NCI-H2196 treated with DMSO at 0.1 percent for 48 hours (cell line): Measurements from ENCODE around the gene CHRNA5.
A peak's percentile ranks its signal among the peaks of the same experiment; 100 is the strongest.

Experiments used
- DNase-seq: peaks from one replicate; lab custom pipeline; 2025; ENCODE audit not compliant: unreplicated experiment; lab: John Stamatoyannopoulos, UW

The CHRNA5 gene

DNA sequence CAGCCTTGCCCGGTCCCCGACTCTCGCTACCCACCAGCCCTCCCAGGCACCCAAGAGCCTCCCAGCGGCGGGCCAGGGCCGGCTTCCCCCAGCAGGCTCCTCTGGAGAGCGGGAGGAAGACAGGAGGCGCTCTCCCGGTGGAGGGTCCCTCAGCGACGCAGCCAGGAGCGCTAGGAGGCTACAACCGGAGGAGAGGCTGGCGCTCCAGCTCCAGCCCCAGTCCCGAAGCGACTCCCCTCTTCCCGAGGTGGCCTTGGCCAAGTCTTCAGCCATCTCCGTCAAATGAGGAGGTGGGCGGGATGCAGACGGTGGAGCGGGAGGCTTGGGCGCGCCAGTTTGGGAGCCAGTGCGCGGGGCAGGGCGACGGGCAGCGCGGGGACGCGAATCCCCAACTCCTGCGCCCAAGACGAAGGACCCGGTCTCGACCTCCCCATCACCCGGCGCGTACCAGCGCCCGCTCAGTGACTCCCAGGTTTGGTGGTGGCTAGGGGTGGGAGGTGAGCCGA lies 54.8 kb downstream of the CHRNA5 start:
- no peak for DNase-seq

DNA sequence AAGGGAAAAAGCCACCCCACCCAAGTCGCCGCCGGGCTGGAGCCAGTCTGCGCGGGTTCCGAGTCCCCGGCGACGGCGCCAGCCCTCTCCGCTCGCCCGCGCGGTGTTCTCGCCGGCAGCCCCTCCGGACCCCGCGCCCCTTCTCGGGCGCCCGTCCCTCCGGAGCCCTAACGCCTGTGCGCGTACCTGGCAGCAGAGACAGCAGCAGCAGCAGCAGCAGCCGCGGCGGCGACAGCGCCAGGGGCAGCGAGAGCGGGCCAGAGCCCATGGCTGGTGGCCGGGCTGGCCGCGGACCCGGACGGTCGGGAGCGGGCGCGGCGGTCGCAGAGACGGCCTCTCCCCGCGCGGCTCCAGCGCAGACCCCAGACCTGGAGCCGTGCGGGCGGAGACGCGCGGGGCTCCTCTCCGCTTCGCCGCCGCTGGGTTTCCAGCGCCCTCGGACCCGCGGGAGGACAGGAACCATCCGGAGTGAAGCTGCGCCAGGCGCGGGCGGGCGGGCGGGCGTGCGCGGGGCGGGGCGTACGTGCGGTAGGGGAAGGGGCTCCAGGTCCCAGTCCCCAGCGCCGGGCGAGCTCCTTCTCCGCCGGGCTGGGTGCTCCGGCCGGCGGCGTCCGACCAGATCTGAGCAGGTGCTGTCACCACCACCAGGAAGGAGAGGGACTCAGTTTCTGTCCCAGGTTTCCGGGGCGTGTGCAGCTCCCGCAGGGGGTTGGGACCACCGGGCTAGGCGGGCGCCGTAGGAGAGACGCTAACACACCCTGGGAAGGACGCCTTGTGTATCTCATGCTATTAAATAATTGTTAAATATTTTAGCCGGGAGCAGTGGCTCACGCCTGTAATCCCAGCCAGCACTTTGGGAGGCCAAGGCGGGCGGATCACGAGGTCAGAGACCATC lies 55.5 kb downstream of the CHRNA5 start, which contains the start of gene CHRNA3:
Gene CHRNA3, minus strand, starts transcription at position 470 of the 895 bp plus-strand sequence. Its CDS starts 202 bp downstream, at position 268.
- no peak for DNase-seq

GRCh38 chr15:78621810-78622402 lies 56.6 kb downstream of the CHRNA5 start:
- no peak for DNase-seq

- no peak for DNase-seq
Measured at GRCh38 chr15:78623786-78624497, 58.6 kb downstream of the CHRNA5 start.

- no peak for DNase-seq
Measured at GRCh38 chr15:78624651-78625590, 59.6 kb downstream of the CHRNA5 start.

GRCh38 chr15:78625606-78626280 lies 60.4 kb downstream of the CHRNA5 start:
- DNase-seq = peak; percentile 34

- no peak for DNase-seq
Measured at GRCh38 chr15:78626381-78626995, 61.2 kb downstream of the CHRNA5 start.

GRCh38 chr15:78627348-78627747 lies 62.0 kb downstream of the CHRNA5 start:
- DNase-seq = no peak

DNA sequence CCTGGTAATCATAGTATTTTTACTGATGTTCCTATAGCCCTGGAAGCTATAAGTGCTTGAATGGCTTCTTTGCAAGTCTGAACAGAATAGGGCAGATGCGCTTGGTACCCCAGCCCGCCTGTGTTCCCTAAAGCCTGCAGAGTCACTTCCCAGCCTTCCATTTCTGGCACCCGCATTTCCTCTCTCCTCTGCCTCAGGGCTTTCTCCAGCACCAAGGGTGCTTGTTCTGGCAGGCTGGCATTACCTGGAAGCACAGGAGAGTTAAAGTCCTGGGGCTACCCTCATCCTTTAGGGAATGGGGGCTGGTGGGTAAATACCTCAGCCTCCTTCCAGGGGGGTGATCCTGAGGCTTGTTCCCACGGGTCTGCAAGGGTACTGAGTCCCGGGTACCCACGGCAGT lies 62.9 kb downstream of the CHRNA5 start:
- DNase-seq = no peak

- DNase-seq = no peak
Measured at GRCh38 chr15:78629031-78629715, 63.9 kb downstream of the CHRNA5 start.

DNA sequence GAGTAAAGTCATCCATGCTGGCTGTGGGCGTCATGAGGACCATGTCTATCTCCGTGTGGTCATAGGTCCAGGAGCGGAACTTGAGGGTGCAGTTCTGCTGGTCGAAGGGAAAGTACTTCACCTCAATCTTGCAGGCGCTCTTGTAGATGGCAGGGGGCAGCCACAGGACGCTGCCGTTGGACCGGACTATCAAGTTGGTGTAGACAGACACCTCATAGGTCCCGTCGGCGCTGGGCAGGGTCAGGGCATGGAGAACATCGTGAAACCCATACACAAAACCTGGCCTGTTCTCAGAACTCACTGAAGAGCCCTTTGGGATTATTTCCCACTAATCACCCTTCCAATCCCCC lies 64.4 kb downstream of the CHRNA5 start:
- no peak for DNase-seq

- DNase-seq = no peak
Measured at GRCh38 chr15:78630886-78631633, 65.7 kb downstream of the CHRNA5 start.

- no peak for DNase-seq
Measured at GRCh38 chr15:78633348-78633747, 68.0 kb downstream of the CHRNA5 start.

DNA sequence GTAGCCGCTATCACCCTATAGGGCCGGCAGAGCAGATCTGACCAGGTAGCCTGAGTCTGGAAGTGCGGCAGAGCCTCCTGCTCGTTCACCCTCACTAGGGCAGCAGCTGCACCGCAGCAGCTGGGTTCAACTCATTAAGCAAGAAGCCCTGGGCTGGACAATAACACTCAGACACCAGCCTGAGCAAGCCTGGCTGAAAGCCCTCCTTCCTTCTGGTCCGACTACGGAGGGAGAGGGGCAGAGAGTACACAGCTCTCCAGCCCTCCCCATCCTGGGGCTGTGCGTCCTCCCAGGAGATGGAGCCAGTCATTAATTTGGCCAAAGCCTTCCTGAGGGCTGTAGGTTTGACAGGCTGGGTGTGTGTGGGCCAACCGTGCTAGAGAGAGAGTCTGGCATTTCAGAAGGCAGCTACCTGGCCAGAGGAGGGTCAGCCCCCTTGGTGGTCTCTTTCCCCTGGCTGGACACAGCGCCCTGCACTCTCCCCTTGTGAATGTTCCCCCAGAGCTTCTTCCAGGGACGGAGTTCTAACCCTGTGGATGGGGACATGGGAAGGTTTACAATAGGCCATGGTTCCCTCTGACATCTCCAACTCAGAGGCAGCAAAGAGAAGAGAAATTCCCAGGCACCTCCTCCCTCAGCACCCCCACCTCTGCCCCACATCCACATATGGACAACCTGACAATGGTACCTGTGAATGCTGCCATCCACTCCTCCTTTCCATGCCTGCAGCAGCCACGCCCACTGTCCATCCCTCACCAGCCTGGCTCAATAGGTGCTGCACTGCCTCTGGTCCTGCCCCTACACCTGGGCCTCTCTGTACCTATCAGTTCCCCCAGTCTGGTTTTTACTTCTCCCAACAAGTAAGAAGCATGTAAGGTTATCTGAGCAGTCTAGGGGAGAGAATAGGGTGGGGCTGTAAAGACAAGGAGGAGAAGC lies 69.2 kb downstream of the CHRNA5 start:
- no peak for DNase-seq

GRCh38 chr15:78635346-78635745 lies 70.0 kb downstream of the CHRNA5 start:
- no peak for DNase-seq

GRCh38 chr15:78636378-78636859 lies 71.1 kb downstream of the CHRNA5 start:
- no peak for DNase-seq
